ENCODE data around the gene SCFD2. TPM values are rescaled to one million over a fixed set of nuclear protein-coding genes. Genes with fewer than 3 reads are reported as not detected.

Gene SCFD2
- total and polyA plus RNA-seq, 4 donors = 4.3 to 28.8 (median 7.4) TPM

- no peaks in the 10 kb centered on the region for H3K27me3 ChIP-seq (ENCODE audit: control insufficient read depth in 4 of 4, insufficient read depth in 4 of 4, low read length in 3 of 4)
- DNase-seq (ENCODE audit: low spot score) = no peak
- no peak for TF ChIP-seq JUND (IDR thresholded peaks at IDR 0.05)
- no peak for TF ChIP-seq ZBTB33 (IDR thresholded peaks at IDR 0.05)
- no peak for TF ChIP-seq MAX (IDR thresholded peaks at IDR 0.05)
- no peak for TF ChIP-seq NR2F2 (IDR thresholded peaks at IDR 0.05)
- no peak for TF ChIP-seq REST (IDR thresholded peaks at IDR 0.05)
- no peak for TF ChIP-seq ATF3 (IDR thresholded peaks at IDR 0.05)
- TF ChIP-seq RAD21 (IDR thresholded peaks at IDR 0.05) = no peak
- TF ChIP-seq HNF4G (IDR thresholded peaks at IDR 0.05) = no peak
- TF ChIP-seq CTCF (IDR thresholded peaks at IDR 0.05; ENCODE audit: low read depth, low read length, missing input control) = no peak
- TF ChIP-seq FOXA2 (IDR thresholded peaks at IDR 0.05) = no peak
- TF ChIP-seq SP1 (IDR thresholded peaks at IDR 0.05) = no peak
- no peak for TF ChIP-seq HNF4A (conservative IDR thresholded peaks at IDR 0.05)
- H3K4me1 ChIP-seq (ENCODE audit: control insufficient read depth in 4 of 4, insufficient read depth in 4 of 4, low read length in 3 of 4) = peaks cover 12 to 25% (median 15%) of the 10 kb centered on the region in 4 donors
- no peak overlapping the region for H3K4me3 ChIP-seq (ENCODE audit: low read depth in 1 of 3, low read length in 3 of 3)
- no peaks in the 10 kb centered on the region for H3K36me3 ChIP-seq (ENCODE audit: control insufficient read depth in 4 of 4, insufficient read depth in 3 of 4, low read depth in 1 of 4, low read length in 3 of 4)
- no peak overlapping the region for H3K9ac ChIP-seq (ENCODE audit: low read depth in 1 of 2, low read length in 2 of 2)
- no peak overlapping the region for H3K27ac ChIP-seq (ENCODE audit: low read depth in 1 of 2, low read length in 2 of 2)
- no peaks in the 10 kb centered on the region for H3K9me3 ChIP-seq (ENCODE audit: control insufficient read depth in 4 of 4, low read length in 3 of 4)
Observed at GRCh38 chr4:53119680-53120079, 246.2 kb downstream of the SCFD2 start.

- no peak overlapping the region for H3K9ac ChIP-seq (ENCODE audit: low read depth in 1 of 2, low read length in 2 of 2)
- H3K4me1 ChIP-seq (ENCODE audit: control insufficient read depth in 4 of 4, insufficient read depth in 4 of 4, low read length in 3 of 4) = peaks cover 10 to 22% (median 15%) of the 10 kb centered on the region in 4 donors
- H3K27ac ChIP-seq (ENCODE audit: low read depth in 1 of 2, low read length in 2 of 2) = no peak overlapping the region
- no peaks in the 10 kb centered on the region for H3K36me3 ChIP-seq (ENCODE audit: control insufficient read depth in 4 of 4, insufficient read depth in 3 of 4, low read depth in 1 of 4, low read length in 3 of 4)
- H3K9me3 ChIP-seq (ENCODE audit: control insufficient read depth in 4 of 4, low read length in 3 of 4) = no peaks in the 10 kb centered on the region
- H3K27me3 ChIP-seq (ENCODE audit: control insufficient read depth in 4 of 4, insufficient read depth in 4 of 4, low read length in 3 of 4) = no peaks in the 10 kb centered on the region
- H3K4me3 ChIP-seq (ENCODE audit: low read depth in 1 of 3, low read length in 3 of 3) = no peak overlapping the region
- no peak for DNase-seq (ENCODE audit: low spot score)
- 84% methylated on average over 3 of the region's 3 CpGs for WGBS
- no peak for TF ChIP-seq SP1 (IDR thresholded peaks at IDR 0.05)
- no peak for TF ChIP-seq HNF4A (conservative IDR thresholded peaks at IDR 0.05)
- TF ChIP-seq REST (IDR thresholded peaks at IDR 0.05) = no peak
- TF ChIP-seq TAF1 (conservative IDR thresholded peaks at IDR 0.05) = no peak
- no peak for TF ChIP-seq CTCF (IDR thresholded peaks at IDR 0.05; ENCODE audit: low read depth, low read length, missing input control)
- TF ChIP-seq RAD21 (IDR thresholded peaks at IDR 0.05) = no peak
- TF ChIP-seq FOXA2 (IDR thresholded peaks at IDR 0.05) = no peak
- no peak for TF ChIP-seq YY1 (IDR thresholded peaks at IDR 0.05)
- TF ChIP-seq RXRA (IDR thresholded peaks at IDR 0.05) = no peak
- TF ChIP-seq EGR1 (IDR thresholded peaks at IDR 0.05; ENCODE audit: low read depth in 2 of 2) = no peak
- TF ChIP-seq NR2F2 (IDR thresholded peaks at IDR 0.05) = no peak
- TF ChIP-seq HNF4G (IDR thresholded peaks at IDR 0.05) = no peak
- no peak for TF ChIP-seq ATF3 (IDR thresholded peaks at IDR 0.05)
- TF ChIP-seq JUND (IDR thresholded peaks at IDR 0.05) = no peak
- TF ChIP-seq MAX (IDR thresholded peaks at IDR 0.05) = no peak
- TF ChIP-seq FOXA1 (IDR thresholded peaks at IDR 0.05) = no peak
Observed at GRCh38 chr4:53118676-53119075, 247.2 kb downstream of the SCFD2 start.
